T-cell (primary cell): Measurements from ENCODE around the gene CCDC78. TPM values are rescaled to one million over a fixed set of nuclear protein-coding genes. Genes with fewer than 3 reads are reported as not detected.
"Not testable (repeated sequence)": the region's sequence is repeated elsewhere in the genome, so short reads cannot be mapped to it uniquely, and the experiment has no call there.

Experiments
- ATAC-seq, 4 experiments: fragments of 200-7000 bp in 3 of 4; fragments of 150-1000 bp in 1 of 4; cut with Tn5 transposase; replicated peaks in 1 of 4; 1 replicate in 3 of 4; 2 replicates in 1 of 4; pipeline ENCODE4 v1.10.0; 2021; ENCODE audit warnings: moderate library complexity in 3 of 4, mild to moderate bottlenecking in 2 of 4, moderate number of reproducible peaks in 1 of 4
- CTCF ChIA-PET, 2 donors: fragments of 300-600 bp; sonication (Branson Sonifier 250); formaldehyde crosslinking; loops; one replicate each; lab custom pipeline; 2022; ENCODE audit warnings: antibody characterized with exemption in 2 of 2; lab: Charles Lee
- POLR2A ChIA-PET, 2 donors: fragments of 300-600 bp; sonication (Branson Sonifier 250); formaldehyde crosslinking; loops; one replicate each; lab custom pipeline; 2022; ENCODE audit warnings: antibody characterized with exemption in 2 of 2; lab: Charles Lee
- DNase-seq, 35 experiments: peaks; one replicate each; pipeline versions ENCODE4 v3.0.0 to v3.0.0-alpha.2; 2013 to 2023
- H3K27ac ChIP-seq: one replicate; pipeline ENCODE4 v1.5.1; 2013; ENCODE audit warnings: low read length
- H3K27me3 ChIP-seq, 2 experiments: replicated peaks in 1 of 2; 1 replicate in 1 of 2; 2 replicates in 1 of 2; pipeline versions ENCODE4 v1.6.1 to v1.7.0; 2013; ENCODE audit warnings: low read length in 1 of 2, mixed read lengths in 1 of 2; ENCODE audit not compliant: control insufficient read depth in 2 of 2, insufficient read depth in 2 of 2; ENCODE audit errors: extremely low read depth in 1 of 2
- H3K36me3 ChIP-seq, 2 donors: 1 replicate in 1 of 2; 2 replicates in 1 of 2; pipeline versions ENCODE4 v1.6.1 to v1.7.0; 2013; ENCODE audit warnings: low read length in 1 of 2; ENCODE audit not compliant: control insufficient read depth in 2 of 2, insufficient read depth in 1 of 2; ENCODE audit errors: extremely low read depth in 1 of 2
- H3K4me1 ChIP-seq, 2 experiments: 1 replicate in 1 of 2; 2 replicates in 1 of 2; pipeline versions ENCODE4 v1.6.1 to v1.7.0; 2013; ENCODE audit warnings: low read length in 2 of 2, mixed read lengths in 1 of 2; ENCODE audit not compliant: insufficient read depth in 2 of 2, control insufficient read depth in 1 of 2; ENCODE audit errors: extremely low read depth in 1 of 2
- H3K4me3 ChIP-seq, 2 donors: 1 replicate in 1 of 2; 2 replicates in 1 of 2; pipeline versions ENCODE4 v1.5.1 to v1.7.0; 2013; ENCODE audit warnings: mild to moderate bottlenecking in 2 of 2, low read length in 1 of 2, moderate library complexity in 1 of 2; ENCODE audit not compliant: control insufficient read depth in 1 of 2; ENCODE audit errors: extremely low read depth in 1 of 2
- H3K9me3 ChIP-seq: 2 replicates; pipeline ENCODE4 v1.7.0; 2013
- H3K27ac Mint-ChIP-seq, 2 donors: one replicate each; pipeline ENCODE4 v1.8.0; 2020 to 2021; ENCODE audit warnings: mild to moderate bottlenecking in 2 of 2, mixed read lengths in 2 of 2
- H3K27me3 Mint-ChIP-seq, 2 donors: one replicate each; pipeline ENCODE4 v1.8.0; 2021 to 2022; ENCODE audit warnings: mixed read lengths in 2 of 2
- H3K36me3 Mint-ChIP-seq: one replicate; pipeline ENCODE4 v1.8.0; 2021; ENCODE audit warnings: mixed read lengths
- H3K4me1 Mint-ChIP-seq, 3 donors: one replicate each; pipeline ENCODE4 v1.8.0; 2020 to 2022; ENCODE audit warnings: mixed read lengths in 3 of 3, mild to moderate bottlenecking in 1 of 3
- H3K4me3 Mint-ChIP-seq, 3 donors: one replicate each; pipeline ENCODE4 v1.8.0; 2020 to 2022; ENCODE audit warnings: mild to moderate bottlenecking in 3 of 3, mixed read lengths in 3 of 3, moderate library complexity in 3 of 3
- H3K9me3 Mint-ChIP-seq, 3 donors: one replicate each; pipeline ENCODE4 v1.8.0; 2020 to 2022; ENCODE audit warnings: mixed read lengths in 3 of 3
- WGBS: methylation state at CpG from one replicate; pipeline ENCODE4 v1.1.5; 2013; ENCODE audit warnings: missing lambda C conversion rate; ENCODE audit not compliant: insufficient coverage; 5-methylcytosine and 5-hydroxymethylcytosine counted together
- total RNA-seq, 35 experiments: library from RNA in 6 of 35; stranded (reverse) in 6 of 35; fragments of 120-200 nt in 1 of 35; gene quantifications; one replicate each; pipeline versions ENCODE4 v1.2.1 to v1.2.4 and lab custom pipeline; 2013 to 2026

Gene CCDC78
- total RNA-seq, 5 donors from 2014 or later (not counting 1 experiment from before 2014, with no cell fraction given): 3.1 to 17.1 (median 8.6) TPM

GRCh38 chr16:754656-755055 is 28.4 kb upstream of the CCDC78 start:
- peaks cover 0 to 3% (median 0%) of the 10 kb centered on the region in 3 donors for H3K9me3 Mint-ChIP-seq
- H3K4me3 Mint-ChIP-seq: no peak overlapping the region
- WGBS: 0% methylated on average over 4 of the region's 11 CpGs
- Histone ChIP-seq H3K36me3 (no peaks in the 10 kb centered on the region), H3K4me1 (peaks cover 0 to 4% of the 10 kb centered on the region in 2 experiments), H3K4me3 (no peak overlapping the region), H3K27me3 (peaks cover 0 to 25% of the 10 kb centered on the region in 2 experiments), H3K9me3 (no peaks in the 10 kb centered on the region), H3K27ac (no peak overlapping the region)
- CTCF ChIA-PET: no interaction called here
- POLR2A ChIA-PET: no interaction called here
- H3K36me3 Mint-ChIP-seq: no peaks in the 10 kb centered on the region
- H3K27ac Mint-ChIP-seq: no peak overlapping the region
- peaks cover 2 to 6% (median 3%) of the 10 kb centered on the region in 3 donors for H3K4me1 Mint-ChIP-seq
- peak in 1 of 4 experiments; percentile 69 for ATAC-seq
- DNase-seq: peak in 1 of 35 experiments; percentile 21
- peaks cover 6 to 10% of the 10 kb centered on the region in 2 donors for H3K27me3 Mint-ChIP-seq

GRCh38 chr16:754121-754607 is 27.9 kb upstream of the CCDC78 start:
- WGBS: 94% methylated on average over 9 of the region's 11 CpGs
- POLR2A ChIA-PET, H3K9me3 ChIP-seq, H3K27ac ChIP-seq, H3K9me3 Mint-ChIP-seq, DNase-seq, H3K4me1 ChIP-seq, H3K36me3 Mint-ChIP-seq, H3K4me1 Mint-ChIP-seq, H3K27me3 Mint-ChIP-seq, H3K36me3 ChIP-seq, H3K4me3 Mint-ChIP-seq, H3K27ac Mint-ChIP-seq, H3K4me3 ChIP-seq, ATAC-seq, CTCF ChIA-PET: not testable (repeated sequence)
- H3K27me3 ChIP-seq: peaks cover 0 to 22% of the 10 kb centered on the region in 2 experiments

GRCh38 chr16:752007-752312 is 25.7 kb upstream of the CCDC78 start:
- peaks cover 0 to 4% of the 10 kb centered on the region in 2 experiments for H3K4me1 ChIP-seq
- H3K4me3 ChIP-seq: no peak overlapping the region
- no peak overlapping the region for H3K4me3 Mint-ChIP-seq
- H3K36me3 Mint-ChIP-seq: no peaks in the 10 kb centered on the region
- POLR2A ChIA-PET: no interaction called here
- no peak overlapping the region for H3K27ac Mint-ChIP-seq
- peaks cover 0 to 3% (median 2%) of the 10 kb centered on the region in 3 donors for H3K4me1 Mint-ChIP-seq
- peaks cover 0 to 3% (median 0%) of the 10 kb centered on the region in 3 donors for H3K9me3 Mint-ChIP-seq
- H3K27me3 ChIP-seq: peaks cover 0 to 19% of the 10 kb centered on the region in 2 experiments
- H3K9me3 ChIP-seq: no peaks in the 10 kb centered on the region
- CTCF ChIA-PET: no interaction called here
- H3K27ac ChIP-seq: no peak overlapping the region
- 81% methylated on average over 4 of the region's 10 CpGs for WGBS
- no peaks in the 10 kb centered on the region for H3K36me3 ChIP-seq
- H3K27me3 Mint-ChIP-seq: peaks cover 4 to 5% of the 10 kb centered on the region in 2 donors
- no peak for ATAC-seq
- no peak for DNase-seq

- 84% methylated on average over 30 of the region's 39 CpGs for WGBS
- POLR2A ChIA-PET: interaction anchor here in 1 of 2 donors (0.6 kb wide), 1 partner anchor 414 kb away, joined by 9 read pairs; no protein-coding TSS in a partner anchor
- Mint-ChIP-seq H3K27ac (no peak overlapping the region), H3K4me3 (no peak overlapping the region), H3K9me3 (peaks cover 0 to 1% (median 0%) of the 10 kb centered on the region in 3 donors), H3K27me3 (peaks cover 1% of the 10 kb centered on the region in 2 donors), H3K4me1 (peaks cover 0 to 3% (median 2%) of the 10 kb centered on the region in 3 donors), H3K36me3 (no peaks in the 10 kb centered on the region)
- no peak overlapping the region for H3K4me3 ChIP-seq
- peaks cover 0 to 15% of the 10 kb centered on the region in 2 experiments for H3K27me3 ChIP-seq
- H3K36me3 ChIP-seq: no peaks in the 10 kb centered on the region
- ATAC-seq (no peak), DNase-seq (no peak)
- CTCF ChIA-PET: no interaction called here
- H3K27ac ChIP-seq: no peak overlapping the region
- H3K4me1 ChIP-seq: peaks cover 0 to 4% of the 10 kb centered on the region in 2 experiments
- no peaks in the 10 kb centered on the region for H3K9me3 ChIP-seq
Measured at GRCh38 chr16:751152-752006, 25.1 kb upstream of the CCDC78 start.

- Histone ChIP-seq H3K4me1 (peaks cover 0 to 4% of the 10 kb centered on the region in 2 experiments), H3K4me3 (no peak overlapping the region), H3K27ac (no peak overlapping the region), H3K36me3 (no peaks in the 10 kb centered on the region), H3K27me3 (peaks cover 0 to 16% of the 10 kb centered on the region in 2 experiments), H3K9me3 (no peaks in the 10 kb centered on the region)
- ATAC-seq (no peak), DNase-seq (no peak)
- H3K36me3 Mint-ChIP-seq: no peaks in the 10 kb centered on the region
- WGBS: 95% methylated on average over 5 of the region's 9 CpGs
- POLR2A ChIA-PET: no interaction called here
- H3K4me3 Mint-ChIP-seq: no peak overlapping the region
- H3K9me3 Mint-ChIP-seq: no peaks in the 10 kb centered on the region
- H3K27ac Mint-ChIP-seq: no peak overlapping the region
- CTCF ChIA-PET: no interaction called here
- no peaks in the 10 kb centered on the region for H3K27me3 Mint-ChIP-seq
- peaks cover 0 to 3% (median 2%) of the 10 kb centered on the region in 3 donors for H3K4me1 Mint-ChIP-seq
Measured at GRCh38 chr16:750485-750884, 24.2 kb upstream of the CCDC78 start.

GRCh38 chr16:749010-749409 is 22.8 kb upstream of the CCDC78 start:
- DNase-seq (no peak), ATAC-seq (no peak)
- no peaks in the 10 kb centered on the region for H3K9me3 Mint-ChIP-seq
- H3K36me3 Mint-ChIP-seq: no peaks in the 10 kb centered on the region
- H3K27me3 ChIP-seq: peaks cover 0 to 16% of the 10 kb centered on the region in 2 experiments
- no peaks in the 10 kb centered on the region for H3K36me3 ChIP-seq
- H3K4me1 Mint-ChIP-seq: no peaks in the 10 kb centered on the region
- ChIA-PET CTCF (interaction anchor here in 1 of 2 donors (0.7 kb wide), 1 partner anchor 18 kb away, joined by 4 read pairs; no protein-coding TSS in a partner anchor), POLR2A (interaction anchor here in 1 of 2 donors (0.7 kb wide), 1 partner anchor 497 kb away, joined by 4 read pairs; no protein-coding TSS in a partner anchor)
- WGBS: 71% methylated on average over 1 of the region's 6 CpGs
- H3K4me3 Mint-ChIP-seq: no peak overlapping the region
- no peaks in the 10 kb centered on the region for H3K9me3 ChIP-seq
- H3K4me3 ChIP-seq: no peak overlapping the region
- H3K27ac ChIP-seq: no peak overlapping the region
- no peaks in the 10 kb centered on the region for H3K4me1 ChIP-seq
- H3K27me3 Mint-ChIP-seq: no peaks in the 10 kb centered on the region
- H3K27ac Mint-ChIP-seq: no peak overlapping the region
